ENCODE data around the gene CCDC24.

Gene CCDC24

DNA sequence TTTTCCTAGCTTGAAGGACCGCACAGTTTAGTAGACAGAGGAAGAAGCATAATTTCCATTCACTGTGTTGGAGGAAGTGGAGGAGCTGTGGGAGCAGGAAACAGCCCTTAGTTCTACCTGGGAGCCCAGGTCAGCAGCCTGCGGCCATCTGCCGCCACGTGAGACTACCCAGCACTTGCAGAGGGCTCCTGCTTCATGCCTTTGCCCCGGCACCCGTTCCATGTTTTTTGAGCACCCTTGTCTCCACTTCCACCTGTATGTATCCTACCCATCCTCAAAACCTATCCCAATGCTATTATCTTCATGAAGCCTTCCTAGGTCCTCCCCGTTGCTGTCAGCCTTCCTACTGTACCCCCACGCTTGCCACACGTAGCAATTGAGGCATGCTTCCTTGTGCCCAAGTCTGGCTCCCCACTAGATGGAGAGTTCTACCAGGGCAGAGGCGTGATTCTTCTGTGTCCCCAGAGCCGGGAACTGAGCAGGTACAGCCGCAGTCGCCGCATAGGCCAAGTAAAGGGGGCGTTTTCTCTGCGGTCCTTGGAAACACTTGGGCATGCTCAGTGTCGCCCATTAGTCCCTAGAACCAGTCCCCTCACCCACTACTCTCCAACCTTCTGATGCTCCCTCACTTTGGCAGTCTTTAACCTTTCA is 38.0 kb downstream of the CCDC24 start:
- no peak for DNase-seq

DNA sequence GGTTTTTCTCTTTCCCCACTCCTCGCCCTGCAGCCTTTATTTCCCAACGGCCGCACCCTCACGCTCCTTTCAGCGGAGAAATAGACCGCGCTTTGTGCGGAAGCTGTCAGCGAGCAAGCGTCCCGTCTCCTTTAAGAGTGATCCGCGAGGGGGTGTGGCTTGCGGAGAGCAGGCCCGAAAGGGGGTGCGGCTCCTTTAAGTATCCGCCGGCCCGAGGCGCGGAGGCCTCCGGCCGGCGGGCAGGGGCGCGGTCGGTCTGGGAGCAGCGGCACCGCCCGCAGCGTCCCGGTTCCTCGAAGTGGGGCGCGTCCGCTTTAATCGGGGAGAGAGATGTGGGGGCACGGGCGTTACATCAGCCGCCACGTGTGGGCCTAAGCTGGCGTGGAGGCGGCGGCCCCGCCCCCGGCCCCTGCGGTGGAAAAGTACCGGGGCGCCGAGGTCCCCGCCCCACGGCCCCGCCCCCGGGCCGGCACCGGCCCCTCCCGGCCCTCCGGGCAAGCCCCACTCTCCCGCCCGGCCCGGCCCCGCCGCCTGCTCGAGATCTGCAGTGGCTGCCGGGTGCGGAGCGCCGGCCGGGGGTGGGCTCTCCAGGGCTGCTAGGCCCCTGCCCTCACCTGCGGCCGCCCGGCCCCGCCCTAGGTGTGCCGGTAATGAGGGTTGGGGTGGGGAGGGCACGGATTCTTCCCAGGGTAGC is 38.7 kb downstream of the CCDC24 start:
- peak; percentile 88 for DNase-seq

DNA sequence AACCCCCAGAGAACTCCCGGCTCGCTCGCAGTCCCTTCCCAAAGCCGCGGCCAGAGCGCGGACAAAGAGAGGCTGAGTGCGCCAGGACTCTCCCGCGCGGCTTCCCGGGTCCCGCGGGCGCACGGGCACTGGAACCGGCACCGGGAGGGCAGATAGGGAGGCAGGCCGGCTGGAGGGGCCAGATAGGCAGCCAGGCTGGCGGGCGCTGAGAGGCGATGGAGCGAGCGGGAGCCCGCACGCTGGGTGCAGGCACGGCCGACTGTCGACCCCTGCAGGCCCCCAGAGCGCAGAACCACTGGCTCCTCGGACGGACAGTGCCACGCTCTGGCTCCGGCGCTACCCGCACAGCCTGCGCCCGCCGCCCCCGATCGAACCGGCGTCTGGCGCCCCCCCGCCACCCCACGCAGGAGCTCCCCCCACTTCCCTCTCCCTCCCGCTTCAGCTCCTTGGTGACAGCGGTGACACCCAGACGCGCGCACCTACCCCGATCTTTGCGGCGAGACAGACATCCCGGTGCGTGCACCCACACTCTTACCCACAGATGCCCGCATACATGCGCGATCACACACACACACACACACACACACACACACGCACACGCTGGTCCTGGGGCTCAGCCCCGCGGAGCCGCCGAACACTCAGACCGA is 39.3 kb downstream of the CCDC24 start:
- DNase-seq, result peak; percentile 31

DNA sequence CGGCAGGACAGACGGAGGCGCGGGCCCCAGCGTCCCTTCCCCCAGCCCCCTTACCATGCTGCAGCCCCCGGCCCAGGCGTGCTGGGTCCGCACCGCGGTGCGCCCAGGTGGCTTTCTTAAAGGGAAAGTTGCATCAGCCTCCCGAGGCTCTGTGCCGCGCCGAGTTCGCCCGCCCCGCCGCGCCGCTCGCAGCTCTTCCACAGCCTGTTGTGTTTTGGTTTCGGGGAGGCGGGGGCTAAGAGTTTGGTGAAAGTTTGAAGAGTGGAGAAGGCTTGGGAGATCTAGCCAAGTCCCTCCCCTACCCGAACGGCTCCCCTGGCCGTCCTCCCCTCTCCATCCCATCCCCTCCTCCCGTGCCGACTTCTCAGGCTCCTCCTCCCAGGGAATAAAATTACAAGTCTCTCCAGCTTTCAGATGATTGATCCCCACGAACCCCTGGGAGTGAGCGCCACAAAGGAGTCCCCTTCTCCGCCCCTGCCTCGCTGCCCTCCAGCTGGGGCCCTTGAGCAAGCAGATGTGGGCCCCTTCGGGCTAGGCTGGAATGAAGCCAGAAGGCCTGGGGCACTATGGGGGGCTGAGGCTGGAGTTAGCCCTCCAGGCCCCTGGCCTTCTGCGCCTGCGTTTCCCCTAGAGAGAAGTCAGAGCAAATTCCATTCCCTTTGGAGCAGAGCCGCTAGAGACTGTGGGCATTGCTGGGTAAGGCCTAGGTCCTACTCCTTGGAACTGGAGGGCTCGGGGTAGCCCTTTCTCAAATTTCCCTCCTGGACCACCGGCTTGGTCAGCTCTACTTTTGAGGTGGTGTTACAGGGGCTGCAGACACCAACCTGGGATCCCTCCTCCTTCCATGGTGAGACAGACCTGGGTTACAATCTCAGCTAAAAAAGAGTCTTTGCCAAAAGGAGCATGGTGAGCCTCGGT is 40.1 kb downstream of the CCDC24 start, which contains the start of gene SLC6A9:
Gene SLC6A9, minus strand, starts transcription at position 211 of the 918 bp plus-strand sequence. CDS start 7,185 bp downstream, outside the sequence.
- peak; percentile 46 for DNase-seq

DNA sequence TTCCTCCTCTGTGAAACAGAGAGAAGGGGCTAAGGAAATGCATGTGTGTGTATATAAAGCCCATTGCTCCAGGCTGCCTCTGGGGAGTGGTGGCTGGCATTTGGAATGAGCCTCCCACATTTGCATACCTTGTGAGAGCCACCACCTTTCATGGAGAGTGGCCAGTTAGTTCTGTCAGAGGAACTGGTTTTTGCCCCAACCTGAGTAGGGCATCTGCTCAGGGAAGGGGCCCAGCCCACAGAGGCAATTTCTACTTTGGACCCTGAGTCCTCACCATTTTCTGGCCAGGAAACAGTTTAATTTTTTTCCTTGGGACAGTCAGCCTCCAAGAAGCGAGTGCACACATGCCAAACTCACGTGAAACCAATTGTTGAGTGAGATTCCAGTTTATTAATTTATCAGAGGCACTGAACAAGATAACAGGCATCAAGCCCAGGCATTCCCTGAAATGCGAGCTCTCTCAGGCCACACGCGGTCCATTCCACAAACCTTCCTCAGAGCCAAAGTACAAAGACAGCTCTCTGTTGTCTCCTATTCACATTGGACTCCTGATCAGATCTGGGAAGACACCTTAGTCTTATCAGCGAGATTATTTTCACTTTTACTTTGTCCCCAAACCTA is 40.9 kb downstream of the CCDC24 start:
- no peak for DNase-seq

DNA sequence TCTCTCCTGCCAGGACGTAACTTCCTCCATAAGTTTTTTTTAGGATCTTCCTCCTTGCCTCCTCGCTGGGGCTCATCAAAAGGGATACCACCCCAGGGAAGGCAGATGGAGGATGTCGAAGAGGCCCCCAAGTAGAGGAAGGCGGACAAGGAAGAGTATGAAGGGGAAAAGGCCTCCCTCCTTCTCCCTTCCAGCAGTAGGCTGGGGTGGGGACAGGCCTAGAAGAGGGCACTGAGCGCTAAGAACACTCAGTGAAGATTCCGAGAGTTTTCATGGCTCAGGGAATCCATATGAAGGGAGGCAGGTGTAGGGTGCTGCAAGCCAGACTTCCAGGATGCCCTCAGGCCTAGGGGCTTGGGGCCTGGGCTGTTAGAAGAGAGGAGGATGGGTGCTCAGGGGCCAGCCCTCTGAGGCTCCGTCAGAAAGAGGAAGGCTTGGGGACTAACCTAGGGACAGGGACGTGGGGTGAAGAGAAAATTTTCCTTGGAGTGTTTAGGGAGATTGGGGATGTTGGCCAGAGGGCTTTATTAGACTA is 41.7 kb downstream of the CCDC24 start:
- DNase-seq, result no peak

DNA sequence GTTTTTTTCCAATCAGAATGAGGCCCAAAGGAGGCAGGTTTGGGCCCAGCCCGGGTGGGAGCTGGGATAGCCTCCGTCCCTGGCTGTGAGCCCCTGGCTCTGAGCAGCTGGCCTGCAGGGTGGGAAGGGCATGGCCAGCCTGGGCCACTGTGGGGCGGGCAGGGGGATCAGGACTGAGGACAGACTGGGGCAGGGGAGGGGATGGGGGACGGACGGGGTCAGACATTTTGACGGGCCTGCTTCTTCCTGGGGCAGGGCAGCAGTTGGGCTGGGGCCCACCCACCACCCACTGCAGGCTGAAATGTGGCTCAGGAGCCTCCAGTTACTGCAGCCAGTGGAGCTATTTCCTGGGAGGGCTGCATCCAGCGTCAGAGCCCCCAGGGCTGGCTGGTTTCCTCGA is 42.4 kb downstream of the CCDC24 start:
- DNase-seq, result no peak

DNA sequence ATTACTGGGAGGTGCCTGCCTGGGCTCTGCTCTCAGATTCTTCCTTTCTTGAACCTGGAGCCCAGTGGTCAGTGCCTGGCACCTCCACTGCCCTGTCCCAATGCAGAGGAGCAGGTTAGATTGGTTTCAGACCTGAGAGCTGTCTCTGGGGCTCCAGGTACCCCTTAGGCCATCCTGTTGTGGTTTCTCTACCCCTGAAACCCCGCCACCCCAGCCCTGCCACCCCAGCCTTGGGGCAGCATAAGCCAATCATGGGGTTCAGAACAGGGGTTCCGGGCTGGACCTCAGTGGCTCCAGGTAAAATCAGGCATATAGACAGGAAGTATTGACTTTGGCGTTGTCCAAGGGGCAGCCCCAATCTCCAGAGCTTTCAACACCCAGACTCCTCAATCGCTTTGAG is 43.0 kb downstream of the CCDC24 start:
- no peak for DNase-seq

DNA sequence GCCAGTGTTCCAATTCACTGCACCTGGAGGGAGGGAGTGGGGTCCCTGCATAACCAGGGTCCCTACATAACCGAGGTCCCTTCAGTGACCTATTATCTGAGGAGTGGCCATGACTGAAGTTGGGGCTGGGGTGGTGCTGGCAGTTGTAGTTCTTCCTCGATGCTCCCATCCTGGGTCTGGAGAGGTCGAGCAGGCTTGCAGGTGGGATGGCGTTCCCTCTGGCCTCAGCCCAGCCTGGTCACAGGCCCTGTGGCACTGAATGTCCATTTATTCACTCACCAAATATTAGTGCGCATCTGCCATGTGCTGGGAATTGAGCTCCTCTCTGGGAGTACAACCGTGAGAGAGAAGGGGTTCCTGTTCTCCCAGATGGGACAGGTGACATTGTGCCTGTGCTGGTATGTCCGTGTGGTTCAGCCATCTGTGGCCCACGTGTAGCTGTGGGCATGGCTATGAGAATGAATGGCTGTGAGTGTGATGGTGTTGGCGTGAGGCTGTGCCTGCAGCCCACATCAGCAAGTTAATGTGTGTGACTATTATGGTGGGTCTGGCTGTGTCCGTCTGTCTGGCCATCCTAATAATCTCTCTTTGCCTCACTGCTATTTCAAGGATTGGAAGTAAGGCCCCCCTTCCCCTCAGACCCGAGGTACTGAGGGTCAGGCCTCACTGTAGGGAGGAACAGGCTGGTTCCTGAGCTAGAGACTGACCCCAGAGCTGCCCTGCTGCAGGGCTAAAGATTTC is 43.7 kb downstream of the CCDC24 start:
- no peak for DNase-seq

DNA sequence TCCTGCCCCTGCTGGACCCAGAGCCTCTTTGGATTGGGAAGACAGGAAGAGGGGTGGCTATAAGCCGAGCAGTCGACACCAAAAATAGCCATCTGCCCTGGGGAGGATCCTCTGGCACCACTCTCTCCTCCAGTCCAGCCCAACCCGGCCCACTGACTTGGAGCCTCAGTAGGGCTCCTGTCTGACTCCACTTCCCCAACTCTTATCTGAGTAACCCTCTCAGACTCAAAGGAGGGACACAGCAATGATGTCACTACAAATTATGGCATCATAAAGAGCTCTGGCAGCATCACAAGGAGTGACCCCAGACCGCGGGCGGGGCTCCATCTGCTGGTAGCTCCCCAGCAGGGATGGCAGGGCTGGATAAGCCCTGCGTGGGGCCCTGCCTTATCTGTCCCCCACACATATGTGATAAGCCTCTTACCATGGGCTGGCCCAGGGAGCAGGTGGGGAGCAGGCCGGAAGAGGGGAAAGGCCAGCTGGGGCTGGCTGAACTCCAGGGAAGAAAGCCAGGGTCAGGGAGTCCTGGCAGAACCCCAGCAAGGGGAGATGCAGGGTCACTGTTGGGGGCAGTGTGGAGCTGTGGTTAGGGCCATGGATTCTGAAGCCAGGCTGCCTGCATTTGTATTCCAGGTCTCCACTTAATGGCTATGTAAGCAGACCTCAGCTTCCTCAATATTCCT is 44.5 kb downstream of the CCDC24 start:
- no peak for DNase-seq

DNA sequence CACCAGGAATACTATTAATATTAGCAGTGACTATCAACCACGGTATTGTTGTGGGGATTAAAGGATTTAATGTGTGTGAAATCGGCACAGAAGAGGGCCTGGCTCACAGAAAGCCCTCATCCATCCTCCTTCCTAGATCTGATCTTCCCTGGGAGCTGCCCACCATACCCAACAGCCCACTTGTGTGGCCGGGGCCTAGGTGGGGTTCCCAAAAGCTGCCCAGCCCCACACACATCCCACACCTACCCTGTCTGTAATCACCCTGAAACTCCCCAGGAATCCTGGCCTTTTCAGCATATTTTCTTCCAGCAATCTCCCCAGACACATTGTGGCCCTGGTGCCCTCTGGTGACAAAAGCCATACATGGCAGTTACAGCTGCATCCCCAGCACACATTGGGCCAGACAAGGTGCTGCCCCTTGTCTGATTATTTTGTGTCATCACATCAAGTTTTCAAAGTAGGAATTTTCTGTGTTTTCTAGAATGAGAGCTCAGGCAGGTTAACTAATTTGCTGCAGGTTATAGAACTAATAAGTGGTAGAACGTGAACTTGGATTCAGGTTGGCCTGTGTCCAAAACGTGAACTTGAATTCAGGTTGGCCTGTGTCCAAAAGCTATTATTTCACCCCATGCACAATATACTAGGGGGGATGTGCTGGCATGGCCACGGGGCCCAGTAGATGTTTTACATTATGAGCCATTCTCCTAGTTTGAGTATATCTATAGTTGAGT is 45.2 kb downstream of the CCDC24 start:
- peak; percentile 66 for DNase-seq

DNA sequence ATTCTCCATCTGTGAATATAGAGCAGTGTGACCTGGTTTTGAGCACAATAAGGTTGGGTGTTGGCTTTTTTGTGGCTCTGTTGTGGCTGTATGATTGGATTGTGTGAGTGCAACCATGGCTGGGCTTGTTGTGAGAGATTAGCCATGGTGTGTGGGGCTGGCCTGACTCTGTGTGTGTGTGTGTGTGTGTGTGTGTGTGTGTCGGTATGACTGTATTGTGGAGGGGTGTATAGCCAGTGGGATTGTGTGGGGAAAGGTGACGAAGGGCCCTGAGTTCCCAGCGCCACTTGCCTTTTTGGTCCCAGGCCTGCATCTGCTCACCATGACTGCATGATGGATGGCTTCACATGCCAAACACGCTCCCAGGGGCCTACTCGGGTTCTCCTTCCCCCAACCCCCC is 45.8 kb downstream of the CCDC24 start:
- DNase-seq, result no peak

DNA sequence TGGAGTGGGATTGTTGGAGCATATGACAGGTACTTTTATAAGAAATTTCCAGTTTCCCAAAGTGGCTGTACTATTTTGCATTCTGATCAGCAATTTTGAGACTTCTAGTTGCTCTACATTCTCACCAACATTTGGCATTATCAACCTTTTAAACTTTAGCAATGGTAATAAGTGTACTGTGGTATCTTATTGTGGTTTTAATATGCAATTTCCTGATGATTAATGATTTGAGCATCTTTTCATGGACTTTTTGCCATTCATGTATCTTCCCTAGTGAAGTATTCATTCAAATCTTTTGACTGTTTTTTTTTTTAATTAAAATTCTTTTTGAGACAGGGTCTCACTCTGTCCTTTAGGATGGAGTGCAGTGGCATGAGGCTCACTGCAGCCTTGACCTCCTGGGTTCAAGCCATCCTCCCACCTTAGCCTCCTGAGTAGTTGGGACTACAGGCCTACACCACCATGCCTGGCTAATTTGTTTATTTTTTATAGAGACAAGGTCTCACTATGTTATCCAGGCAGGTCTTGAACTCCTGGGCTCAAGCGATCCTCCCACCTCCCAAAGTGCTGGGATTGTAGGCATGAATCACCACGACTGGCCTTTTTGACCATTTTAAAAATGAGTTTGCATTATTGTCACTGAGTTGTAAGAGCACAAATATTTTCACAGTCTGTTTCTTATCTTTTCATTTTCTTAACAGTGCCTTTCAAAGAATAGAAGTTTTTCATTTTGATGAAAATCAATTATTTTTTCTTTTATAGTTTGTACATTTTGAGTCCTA is 47.7 kb downstream of the CCDC24 start:
- DNase-seq, result no peak

DNA sequence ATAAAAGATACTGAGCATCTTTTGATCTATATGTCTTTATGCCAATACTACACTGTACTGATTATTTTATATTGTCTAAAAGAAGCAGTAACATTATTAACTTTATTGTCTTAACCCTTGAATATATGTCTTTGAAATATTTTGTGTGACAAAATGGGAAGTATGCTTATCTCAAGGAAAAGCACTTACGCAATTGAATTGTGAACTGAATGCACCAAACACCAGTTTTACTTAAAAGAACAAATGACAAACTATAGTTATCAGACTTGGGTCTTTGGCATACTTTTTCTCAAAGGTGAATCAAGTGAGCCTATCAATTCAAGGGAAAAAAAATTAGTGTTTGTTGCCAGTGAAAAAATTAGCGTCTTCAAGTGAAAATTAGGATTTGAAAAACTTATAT is 49.0 kb downstream of the CCDC24 start:
- no peak for DNase-seq

DNA sequence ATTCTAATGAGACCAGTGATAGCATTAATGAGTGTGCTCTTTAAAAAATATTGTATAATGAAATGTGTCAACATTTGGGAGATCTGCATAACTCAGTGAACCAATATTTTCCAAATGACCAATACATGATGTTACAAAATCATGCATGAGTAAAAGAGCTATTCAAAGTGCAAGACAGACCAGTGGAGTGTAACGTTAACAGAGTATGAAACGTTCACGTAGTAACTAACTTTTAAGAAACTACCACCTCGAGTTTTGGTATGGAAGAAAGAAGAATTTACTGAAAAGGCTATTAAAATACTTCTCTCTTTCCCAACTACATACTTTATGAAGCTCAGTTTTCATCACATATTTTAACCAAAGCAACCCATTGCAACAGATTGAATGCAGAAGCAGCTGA is 49.4 kb downstream of the CCDC24 start:
- no peak for DNase-seq

DNA sequence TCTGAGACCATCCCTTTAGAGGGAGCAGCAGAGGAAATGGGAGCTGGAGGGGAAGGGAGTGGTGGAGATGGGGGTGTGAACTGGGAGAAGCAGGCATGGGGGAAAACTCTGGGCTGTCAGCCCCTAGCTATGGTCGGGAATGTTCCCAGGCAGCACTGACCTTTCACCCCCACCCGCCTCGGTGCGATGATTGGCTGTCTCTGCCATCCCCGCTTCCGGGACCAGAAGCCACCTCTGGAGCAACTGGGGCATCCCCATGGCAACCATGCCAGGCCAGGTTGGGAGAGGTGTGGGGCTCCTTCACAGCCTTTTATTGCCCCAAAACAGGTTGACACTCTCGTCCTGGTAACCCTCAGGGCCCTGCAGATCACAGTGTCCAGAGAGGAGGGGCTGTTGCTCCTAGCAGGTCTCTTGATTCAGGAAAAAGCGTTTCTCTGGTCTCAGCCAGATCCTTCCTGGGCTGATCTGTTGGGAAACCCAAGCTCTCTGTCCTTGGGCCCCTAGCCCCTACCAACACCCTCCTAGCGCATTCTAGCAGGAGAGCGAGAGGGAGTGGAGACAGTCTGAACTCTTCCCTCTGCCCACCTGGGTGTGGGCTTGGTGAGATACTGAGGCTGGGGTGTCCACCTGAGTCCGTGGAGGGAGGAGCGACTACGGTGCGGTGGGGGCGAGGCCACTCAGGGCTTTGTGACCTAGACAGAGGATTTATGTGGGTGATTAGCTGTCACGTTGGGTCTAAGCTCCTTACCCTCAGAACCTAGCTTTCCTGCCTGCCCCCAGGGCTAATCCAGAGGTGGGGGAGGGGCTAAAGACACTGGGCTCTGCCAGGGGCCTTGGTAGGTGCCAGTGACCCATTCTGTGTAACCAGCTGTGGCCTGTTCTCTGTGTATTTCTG is 52.0 kb downstream of the CCDC24 start:
- no peak for DNase-seq

DNA sequence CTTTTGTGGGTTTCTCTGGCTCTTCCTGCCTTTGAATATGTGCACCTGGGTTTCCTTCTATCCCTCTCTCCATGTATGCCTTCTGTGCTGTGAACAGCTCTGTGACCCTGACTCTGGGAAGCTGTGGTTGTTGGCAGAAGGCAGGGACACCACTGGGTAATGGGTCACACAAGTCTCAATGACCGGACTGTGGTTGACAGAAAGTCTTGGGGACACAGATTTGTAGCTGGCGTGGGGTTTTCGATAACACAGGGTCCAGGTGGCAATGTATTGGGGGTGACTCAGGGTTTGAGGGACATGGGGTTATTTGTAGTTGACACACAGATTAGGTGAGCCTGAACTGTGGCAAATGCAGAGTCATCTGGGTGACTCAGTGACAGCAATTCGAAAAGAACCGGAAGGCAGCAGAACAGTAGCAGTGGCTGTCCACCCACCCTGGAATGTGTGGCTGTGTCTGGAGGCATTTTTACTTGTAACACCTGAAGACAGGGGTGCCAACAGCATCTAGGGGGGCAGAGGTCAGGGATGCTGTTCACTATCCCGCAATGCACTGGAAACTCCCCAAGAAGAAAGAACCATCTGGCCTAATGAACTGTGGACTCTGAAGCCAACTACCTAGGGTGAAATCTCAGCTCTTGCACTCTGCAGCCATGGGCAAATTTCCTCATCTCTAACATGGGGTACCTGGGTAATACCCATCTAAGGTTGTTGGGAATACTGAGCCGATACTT is 52.8 kb downstream of the CCDC24 start:
- no peak for DNase-seq

DNA sequence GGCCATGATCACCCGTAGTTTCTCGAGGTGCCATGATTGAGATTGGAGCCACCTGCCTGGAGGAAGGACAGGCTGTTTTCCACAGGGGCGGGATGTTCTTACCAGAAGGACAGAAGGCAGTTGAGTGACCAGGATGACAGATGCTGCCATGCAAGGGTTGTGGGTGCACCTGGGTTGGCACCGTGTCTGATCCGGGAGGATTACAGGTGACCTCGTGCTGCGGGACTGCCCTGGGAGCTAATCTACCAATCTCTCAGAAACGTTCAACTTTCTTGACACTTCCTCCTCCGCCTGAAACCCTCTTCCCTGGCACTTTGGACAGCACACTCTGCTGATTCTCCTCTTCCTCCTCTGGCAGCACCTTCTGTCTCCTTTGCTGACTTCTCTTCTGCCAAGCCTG is 53.7 kb downstream of the CCDC24 start:
- no peak for DNase-seq
